HK-2 (cell line): Measurements from ENCODE around the gene CXXC4.

Source experiments
- DNase-seq: peaks from one replicate; pipeline ENCODE4 v3.0.0-alpha.2; 2018; ENCODE audit not compliant: unreplicated experiment

Gene CXXC4

GRCh38 chr4:104489731-104490095 lies 5.0 kb downstream of the CXXC4 start:
- no peak for DNase-seq

- no peak for DNase-seq
Observed at GRCh38 chr4:104488151-104488550, 6.5 kb downstream of the CXXC4 start.

- DNase-seq, result no peak
Observed at GRCh38 chr4:104486716-104487504, 7.8 kb downstream of the CXXC4 start.

GRCh38 chr4:104475652-104476051 lies 19.0 kb downstream of the CXXC4 start:
- no peak for DNase-seq

GRCh38 chr4:104472766-104473165 lies 21.9 kb downstream of the CXXC4 start:
- no peak for DNase-seq

GRCh38 chr4:104470770-104471169 lies 23.9 kb downstream of the CXXC4 start:
- no peak for DNase-seq

GRCh38 chr4:104469794-104470193 lies 24.9 kb downstream of the CXXC4 start:
- no peak for DNase-seq

- no peak for DNase-seq
Observed at GRCh38 chr4:104465619-104466018, 29.1 kb downstream of the CXXC4 start.

GRCh38 chr4:104465201-104465600 lies 29.5 kb downstream of the CXXC4 start:
- DNase-seq, result no peak

GRCh38 chr4:104462641-104463040 lies 32.1 kb downstream of the CXXC4 start:
- no peak for DNase-seq

- DNase-seq, result no peak
Observed at GRCh38 chr4:104457308-104457981, 37.2 kb downstream of the CXXC4 start.

GRCh38 chr4:104451573-104451972 lies 43.1 kb downstream of the CXXC4 start:
- no peak for DNase-seq

- no peak for DNase-seq
Observed at GRCh38 chr4:104449537-104449936, 45.2 kb downstream of the CXXC4 start.

- no peak for DNase-seq
Observed at GRCh38 chr4:104447294-104447693, 47.4 kb downstream of the CXXC4 start.

- DNase-seq, result no peak
Observed at GRCh38 chr4:104446431-104447278, 48.0 kb downstream of the CXXC4 start.

- no peak for DNase-seq
Observed at GRCh38 chr4:104444685-104445084, 50.0 kb downstream of the CXXC4 start.

GRCh38 chr4:104436542-104436941 lies 58.2 kb downstream of the CXXC4 start:
- no peak for DNase-seq

- DNase-seq, result no peak
Observed at GRCh38 chr4:104429150-104429741, 65.4 kb downstream of the CXXC4 start.

- no peak for DNase-seq
Observed at GRCh38 chr4:104425948-104426347, 68.7 kb downstream of the CXXC4 start.

- no peak for DNase-seq
Observed at GRCh38 chr4:104424989-104425388, 69.7 kb downstream of the CXXC4 start.

- no peak for DNase-seq
Observed at GRCh38 chr4:104424475-104424941, 70.2 kb downstream of the CXXC4 start.

- DNase-seq, result no peak
Observed at GRCh38 chr4:104421566-104421965, 73.1 kb downstream of the CXXC4 start.
